ENCODE data around the gene BATF.

BATF gene

GRCh38 chr14:75501080-75501479 lies 21.2 kb upstream of the BATF start:
- Histone ChIP-seq H3K4me3 (replicated peaks; ENCODE audit: insufficient read depth, low read length) (no peak overlapping the region), H3K27me3 (ENCODE audit: insufficient read depth, poor library complexity, severe bottlenecking) (no peaks in the 10 kb centered on the region), H3K27ac (replicated peaks) (no peak overlapping the region)
- no peak for TF ChIP-seq CTCF (IDR thresholded peaks at IDR 0.05; ENCODE audit: insufficient read depth, low read length)
- no peak for TF ChIP-seq GABPA (IDR thresholded peaks at IDR 0.05; ENCODE audit: low read depth)
- no peak for TF ChIP-seq SPI1 (IDR thresholded peaks at IDR 0.05; ENCODE audit: borderline replicate concordance, low read depth)
- TF ChIP-seq POLR2AphosphoS5 (IDR thresholded peaks at IDR 0.05; ENCODE audit: low read depth), result no peak
- no peak for TF ChIP-seq REST (IDR thresholded peaks at IDR 0.05; ENCODE audit: insufficient replicate concordance, low read depth)
- DNase-seq (ENCODE audit: low read depth in 1 of 2, low spot score in 1 of 2), result no peak

GRCh38 chr14:75504411-75504810 lies 17.9 kb upstream of the BATF start:
- H3K27ac ChIP-seq (replicated peaks), result no peak overlapping the region
- no peak overlapping the region for H3K4me3 ChIP-seq (replicated peaks; ENCODE audit: insufficient read depth, low read length)
- TF ChIP-seq GABPA (IDR thresholded peaks at IDR 0.05; ENCODE audit: low read depth) (no peak), SPI1 (IDR thresholded peaks at IDR 0.05; ENCODE audit: borderline replicate concordance, low read depth) (no peak), REST (IDR thresholded peaks at IDR 0.05; ENCODE audit: insufficient replicate concordance, low read depth) (no peak), CTCF (IDR thresholded peaks at IDR 0.05; ENCODE audit: insufficient read depth, low read length) (no peak), POLR2AphosphoS5 (IDR thresholded peaks at IDR 0.05; ENCODE audit: low read depth) (no peak)
- H3K27me3 ChIP-seq (ENCODE audit: insufficient read depth, poor library complexity, severe bottlenecking), result no peaks in the 10 kb centered on the region
- no peak for DNase-seq (ENCODE audit: low read depth in 1 of 2, low spot score in 1 of 2)

- DNase-seq (ENCODE audit: low read depth in 1 of 2, low spot score in 1 of 2), result no peak
- Histone ChIP-seq H3K27ac (replicated peaks) (no peak overlapping the region), H3K4me3 (replicated peaks; ENCODE audit: insufficient read depth, low read length) (no peak overlapping the region), H3K27me3 (ENCODE audit: insufficient read depth, poor library complexity, severe bottlenecking) (no peaks in the 10 kb centered on the region)
- no peak for TF ChIP-seq REST (IDR thresholded peaks at IDR 0.05; ENCODE audit: insufficient replicate concordance, low read depth)
- no peak for TF ChIP-seq CTCF (IDR thresholded peaks at IDR 0.05; ENCODE audit: insufficient read depth, low read length)
- no peak for TF ChIP-seq GABPA (IDR thresholded peaks at IDR 0.05; ENCODE audit: low read depth)
- TF ChIP-seq SPI1 (IDR thresholded peaks at IDR 0.05; ENCODE audit: borderline replicate concordance, low read depth), result no peak
- TF ChIP-seq POLR2AphosphoS5 (IDR thresholded peaks at IDR 0.05; ENCODE audit: low read depth), result no peak
These were observed 15.3 kb upstream of the BATF start for GRCh38 chr14:75506930-75507329.

Measured in HL-60 (cell line).